Vagina (tissue), 2 donors: ENCODE data around the gene SURF2. TPM values are rescaled to one million over a fixed set of nuclear protein-coding genes. Genes with fewer than 3 reads are reported as not detected.

ENCODE experiments used
- DNase-seq, 2 donors: peaks; one replicate each; pipeline ENCODE4 v3.0.0-alpha.2; 2017; ENCODE audit errors: extremely low spot score in 2 of 2
- H3K27ac ChIP-seq: fragments of 200-600 bp; sonication (generic); one replicate; pipeline ENCODE4 v1.5.1; 2019
- H3K27me3 ChIP-seq: fragments of 200-600 bp; sonication (generic); one replicate; pipeline ENCODE4 v1.5.1; 2019
- H3K36me3 ChIP-seq, 2 donors: fragments of 200-600 bp; sonication (generic); one replicate each; pipeline ENCODE4 v1.5.1; 2017 to 2019
- H3K4me1 ChIP-seq: fragments of 200-600 bp; sonication (generic); one replicate; pipeline ENCODE4 v1.5.1; 2019
- H3K4me3 ChIP-seq, 2 donors: fragments of 200-600 bp; sonication (generic); 1 replicate in 1 of 2; 2 replicates in 1 of 2; pipeline ENCODE4 v1.5.1; 2016 to 2019
- H3K9me3 ChIP-seq: fragments of 200-600 bp; sonication (generic); one replicate; pipeline ENCODE4 v1.5.1; 2019
- POLR2A ChIP-seq, 2 donors: fragments of 450-650 bp; IDR thresholded peaks; one replicate each; pipeline ENCODE4 v1.6.1; 2017; ENCODE audit warnings: antibody characterized with exemption in 2 of 2, mild to moderate bottlenecking in 2 of 2, moderate library complexity in 2 of 2
- POLR2AphosphoS5 ChIP-seq, 2 donors: sonication (generic); formaldehyde crosslinking; IDR thresholded peaks; one replicate each; pipeline ENCODE4 v1.9.0; 2017; ENCODE audit warnings: antibody characterized with exemption in 2 of 2, mild to moderate bottlenecking in 2 of 2, low read depth in 1 of 2; ENCODE audit not compliant: insufficient read depth in 1 of 2
- intact Hi-C: fragments of 100-400 bp; cut with DNase I; formaldehyde crosslinking; loops from one replicate; pipeline ENCODE4 v1.15.1; 2023
- total RNA-seq: library from RNA; depleted of rRNA; stranded (reverse); fragments of >200 nt; gene quantifications from one replicate; pipeline ENCODE4 v1.2.3, GENCODE V29; 2016
- TF ChIP-seq, protein P1 (sequence below), 3 experiments: fragments of 450-650 bp in 2 of 3; fragments of 200-600 bp in 1 of 3; sonication (generic) in 1 of 3; IDR thresholded peaks; one replicate each; pipeline ENCODE4 v1.5.1; 2017 to 2019; ENCODE audit warnings: antibody characterized with exemption in 3 of 3, mild to moderate bottlenecking in 2 of 3, moderate library complexity in 2 of 3

The SURF2 gene
- total RNA-seq, 1 donor from 2014 or later, result 19.9 TPM

DNA sequence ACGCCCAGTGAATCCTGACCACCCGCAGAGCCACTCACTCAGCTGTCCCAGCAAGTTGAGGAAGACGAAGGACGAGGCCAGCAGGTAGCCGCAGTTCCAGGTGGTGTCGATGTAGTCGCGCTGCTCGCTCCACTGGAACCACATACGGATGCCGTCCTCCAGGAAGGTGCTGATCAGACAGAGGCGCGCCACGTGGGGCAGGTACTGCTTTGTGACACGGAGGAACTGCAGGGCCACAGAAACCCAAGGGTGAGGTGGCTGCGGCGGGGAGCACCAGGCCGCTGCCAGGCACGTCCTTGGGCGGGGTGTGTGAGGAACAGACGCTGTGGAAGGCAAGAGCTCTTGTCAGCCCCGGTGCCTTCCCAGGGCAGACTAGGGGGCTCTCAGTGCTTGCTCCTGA, 10.9 kb downstream of the SURF2 start:
- DNase-seq, result no peak
- H3K27me3 ChIP-seq, result no peaks in the 10 kb centered on the region
- TF ChIP-seq POLR2A (IDR thresholded peaks at IDR 0.05) (no peak), POLR2AphosphoS5 (IDR thresholded peaks at IDR 0.05; ENCODE audit: insufficient read depth in 1 of 2, low read depth in 1 of 2) (no peak)
- TF ChIP-seq, protein P1, sequence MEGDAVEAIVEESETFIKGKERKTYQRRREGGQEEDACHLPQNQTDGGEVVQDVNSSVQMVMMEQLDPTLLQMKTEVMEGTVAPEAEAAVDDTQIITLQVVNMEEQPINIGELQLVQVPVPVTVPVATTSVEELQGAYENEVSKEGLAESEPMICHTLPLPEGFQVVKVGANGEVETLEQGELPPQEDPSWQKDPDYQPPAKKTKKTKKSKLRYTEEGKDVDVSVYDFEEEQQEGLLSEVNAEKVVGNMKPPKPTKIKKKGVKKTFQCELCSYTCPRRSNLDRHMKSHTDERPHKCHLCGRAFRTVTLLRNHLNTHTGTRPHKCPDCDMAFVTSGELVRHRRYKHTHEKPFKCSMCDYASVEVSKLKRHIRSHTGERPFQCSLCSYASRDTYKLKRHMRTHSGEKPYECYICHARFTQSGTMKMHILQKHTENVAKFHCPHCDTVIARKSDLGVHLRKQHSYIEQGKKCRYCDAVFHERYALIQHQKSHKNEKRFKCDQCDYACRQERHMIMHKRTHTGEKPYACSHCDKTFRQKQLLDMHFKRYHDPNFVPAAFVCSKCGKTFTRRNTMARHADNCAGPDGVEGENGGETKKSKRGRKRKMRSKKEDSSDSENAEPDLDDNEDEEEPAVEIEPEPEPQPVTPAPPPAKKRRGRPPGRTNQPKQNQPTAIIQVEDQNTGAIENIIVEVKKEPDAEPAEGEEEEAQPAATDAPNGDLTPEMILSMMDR (IDR thresholded peaks at IDR 0.05), result no peak
- intact Hi-C loops, result no loop called here
- no peak overlapping the region for H3K4me3 ChIP-seq
- no peaks in the 10 kb centered on the region for H3K9me3 ChIP-seq
- peaks cover 73% of the 10 kb centered on the region for H3K4me1 ChIP-seq
- H3K36me3 ChIP-seq, result peaks cover 6 to 50% of the 10 kb centered on the region in 2 donors
- H3K27ac ChIP-seq, result no peak overlapping the region

DNA sequence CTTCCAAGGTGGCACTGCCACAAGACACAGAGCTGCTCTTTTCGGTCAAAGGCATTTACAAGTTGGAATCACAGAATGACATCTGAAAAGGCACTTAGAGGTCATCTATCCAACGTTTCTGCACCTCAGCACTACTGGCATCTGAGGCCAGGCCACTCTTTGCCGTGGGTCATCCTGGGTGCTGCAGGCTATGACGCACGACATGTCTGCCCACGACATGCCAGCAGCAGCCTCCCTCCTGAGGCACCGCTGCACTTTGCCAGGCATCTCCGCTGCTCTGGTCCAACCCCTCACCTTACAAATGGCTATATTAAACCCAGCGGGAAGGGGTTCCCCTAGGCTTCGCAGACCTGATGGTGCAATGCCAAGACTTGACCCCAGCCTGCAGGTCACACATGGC, 11.4 kb downstream of the SURF2 start:
- intact Hi-C loops, result no loop called here
- Histone ChIP-seq H3K9me3 (no peaks in the 10 kb centered on the region), H3K36me3 (peaks cover 6 to 45% of the 10 kb centered on the region in 2 donors), H3K27me3 (no peaks in the 10 kb centered on the region), H3K4me1 (peaks cover 73% of the 10 kb centered on the region), H3K27ac (no peak overlapping the region), H3K4me3 (no peak overlapping the region)
- TF ChIP-seq, protein P1 (IDR thresholded peaks at IDR 0.05), result no peak
- no peak for TF ChIP-seq POLR2A (IDR thresholded peaks at IDR 0.05)
- DNase-seq, result no peak

DNA sequence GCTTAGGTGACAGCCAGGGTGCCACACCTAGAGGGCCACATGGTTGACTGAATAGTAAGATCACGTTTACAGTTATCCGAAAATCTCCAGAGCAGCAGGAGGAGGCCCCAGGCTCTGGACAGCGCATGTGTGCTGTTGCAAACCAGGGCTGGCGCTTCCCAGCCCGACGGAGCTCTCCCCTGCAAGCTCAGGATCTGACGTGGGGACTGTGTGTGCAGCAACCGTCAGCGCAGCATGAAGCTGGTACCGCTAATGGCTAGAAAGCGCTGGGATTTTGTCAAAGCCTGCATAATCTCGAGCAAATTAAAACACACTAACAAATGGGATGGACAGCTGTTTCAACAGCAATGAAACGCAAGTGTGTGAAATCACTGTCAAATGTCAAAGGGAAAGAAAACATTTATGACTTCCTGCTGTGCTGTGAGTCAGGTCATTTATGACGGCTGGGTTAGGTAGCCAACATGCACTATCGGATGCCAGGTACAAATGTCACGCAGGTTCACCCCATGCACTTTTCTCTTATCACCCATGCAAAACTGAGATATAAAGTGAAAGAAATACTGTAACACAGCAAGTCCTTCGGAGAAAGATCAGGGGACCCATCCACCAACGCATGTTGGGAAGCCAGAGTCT, 12.0 kb downstream of the SURF2 start:
- TF ChIP-seq, protein P1 (IDR thresholded peaks at IDR 0.05), result no peak
- TF ChIP-seq POLR2A (IDR thresholded peaks at IDR 0.05) (no peak), POLR2AphosphoS5 (IDR thresholded peaks at IDR 0.05; ENCODE audit: insufficient read depth in 1 of 2, low read depth in 1 of 2) (no peak)
- no peaks in the 10 kb centered on the region for H3K9me3 ChIP-seq
- no peak overlapping the region for H3K27ac ChIP-seq
- no peak for DNase-seq
- peaks cover 73% of the 10 kb centered on the region for H3K4me1 ChIP-seq
- intact Hi-C loops, result no loop called here
- no peaks in the 10 kb centered on the region for H3K27me3 ChIP-seq
- H3K4me3 ChIP-seq, result no peak overlapping the region
- H3K36me3 ChIP-seq, result peaks cover 6 to 39% of the 10 kb centered on the region in 2 donors

DNA sequence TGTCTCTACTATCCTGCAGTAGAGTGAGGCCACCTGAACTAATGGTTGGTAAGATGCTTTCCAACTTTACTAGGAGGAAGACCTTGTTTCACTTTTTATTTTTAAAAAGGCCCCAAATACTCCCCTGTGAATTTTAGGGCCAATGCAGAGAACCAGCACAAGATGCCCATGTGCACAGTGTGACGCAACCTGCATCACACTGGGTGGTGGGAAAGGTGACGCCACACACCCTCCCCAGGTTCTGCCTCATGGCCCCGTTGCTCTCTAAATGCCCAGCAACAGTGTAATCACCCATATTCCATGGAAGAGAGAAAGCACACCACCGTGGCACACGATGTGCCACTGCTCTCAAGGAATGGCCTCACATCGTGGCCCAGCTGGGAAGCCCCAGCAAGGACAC, 13.1 kb downstream of the SURF2 start:
- H3K4me1 ChIP-seq, result peaks cover 82% of the 10 kb centered on the region

DNA sequence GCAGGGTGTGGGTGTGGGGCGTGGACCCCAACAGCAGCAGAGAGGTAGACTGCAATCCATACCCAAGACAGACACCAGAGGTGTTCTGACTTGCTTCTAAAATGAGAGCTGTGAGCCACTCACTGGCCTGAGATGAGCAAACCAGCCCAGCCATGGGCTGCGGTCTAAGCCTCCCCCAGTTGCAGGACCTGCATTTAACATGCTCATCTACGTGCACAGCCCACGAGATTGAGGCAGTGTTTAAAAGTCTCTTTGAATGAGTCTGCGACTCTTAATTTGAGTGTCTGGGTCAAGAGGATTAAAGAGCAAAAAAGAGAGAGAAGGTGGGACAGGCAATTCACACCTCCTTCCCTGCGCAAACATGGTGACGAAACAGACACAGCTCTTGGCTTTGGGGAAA, 13.6 kb downstream of the SURF2 start:
- Histone ChIP-seq H3K4me3 (no peak overlapping the region), H3K27me3 (no peaks in the 10 kb centered on the region), H3K4me1 (peaks cover 87% of the 10 kb centered on the region), H3K9me3 (no peaks in the 10 kb centered on the region), H3K36me3 (peaks cover 6 to 23% of the 10 kb centered on the region in 2 donors), H3K27ac (no peak overlapping the region)
- intact Hi-C loops, result loop anchor here (10.0 kb wide), 1 partner anchor 1765 kb away; no protein-coding TSS in a partner anchor
- DNase-seq, result no peak
- TF ChIP-seq POLR2AphosphoS5 (IDR thresholded peaks at IDR 0.05; ENCODE audit: insufficient read depth in 1 of 2, low read depth in 1 of 2) (no peak), POLR2A (IDR thresholded peaks at IDR 0.05) (no peak)
- TF ChIP-seq, protein P1 (IDR thresholded peaks at IDR 0.05), result no peak

More for the DNA sequence above, 13.1 kb downstream of the SURF2 start:
- H3K36me3 ChIP-seq, result peaks cover 6 to 28% of the 10 kb centered on the region in 2 donors
- TF ChIP-seq, protein P1 (IDR thresholded peaks at IDR 0.05), result no peak
- TF ChIP-seq POLR2AphosphoS5 (IDR thresholded peaks at IDR 0.05; ENCODE audit: insufficient read depth in 1 of 2, low read depth in 1 of 2), result no peak
- no peak for TF ChIP-seq POLR2A (IDR thresholded peaks at IDR 0.05)
- H3K27me3 ChIP-seq, result no peaks in the 10 kb centered on the region
- no peak overlapping the region for H3K4me3 ChIP-seq
- no peaks in the 10 kb centered on the region for H3K9me3 ChIP-seq
- no peak for DNase-seq
- no peak overlapping the region for H3K27ac ChIP-seq
- intact Hi-C loops, result no loop called here
